ENCODE measurements around the gene PTPN3.

Gene PTPN3

GRCh38 chr9:109500421-109500974, 2.4 kb upstream of the PTPN3 start:
- no peak for DNase-seq

DNA sequence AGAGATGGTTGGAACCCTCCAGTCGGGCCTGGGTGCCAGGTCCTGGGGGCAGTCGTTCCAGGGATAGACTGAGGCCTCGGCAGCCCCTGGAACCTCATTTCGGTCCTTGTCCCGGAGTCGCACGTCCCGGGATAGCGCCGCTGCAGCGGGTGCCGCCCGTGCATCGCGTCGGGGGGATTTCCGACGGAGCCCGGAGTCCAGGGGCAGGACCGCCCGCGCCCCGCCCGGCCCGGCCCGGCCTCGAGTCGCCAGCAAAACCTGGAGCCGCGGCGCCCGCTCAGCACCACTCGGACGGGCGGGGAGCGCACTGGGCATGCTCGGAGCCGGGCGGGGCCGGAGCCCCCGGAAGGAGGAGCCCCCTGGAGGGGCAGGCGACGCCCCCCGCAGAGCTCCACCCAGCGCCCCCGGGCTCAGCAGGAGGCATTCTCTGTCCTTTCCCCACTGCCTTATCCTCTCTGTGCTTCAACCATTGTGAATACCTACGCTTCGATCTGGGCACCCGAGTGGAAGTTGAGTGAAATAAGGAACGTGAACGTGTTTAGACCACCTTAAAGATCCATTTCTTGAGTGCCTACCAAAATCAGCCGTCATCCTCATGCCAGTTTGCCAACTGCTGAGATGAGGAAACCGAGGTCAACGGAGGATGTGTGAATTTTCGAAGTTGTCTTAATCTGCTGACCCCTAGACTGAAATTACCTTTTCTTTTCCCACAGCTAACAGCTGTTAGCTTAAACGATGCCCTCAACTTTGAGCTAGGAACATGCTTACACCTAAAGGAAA, 1.7 kb upstream of the PTPN3 start:
- DNase-seq = no peak

- DNase-seq = no peak
Observed at GRCh38 chr9:109499093-109499630, 1.1 kb upstream of the PTPN3 start.

GRCh38 chr9:109497226-109498153, 617 bp downstream of the PTPN3 start:
- no peak for DNase-seq

DNA sequence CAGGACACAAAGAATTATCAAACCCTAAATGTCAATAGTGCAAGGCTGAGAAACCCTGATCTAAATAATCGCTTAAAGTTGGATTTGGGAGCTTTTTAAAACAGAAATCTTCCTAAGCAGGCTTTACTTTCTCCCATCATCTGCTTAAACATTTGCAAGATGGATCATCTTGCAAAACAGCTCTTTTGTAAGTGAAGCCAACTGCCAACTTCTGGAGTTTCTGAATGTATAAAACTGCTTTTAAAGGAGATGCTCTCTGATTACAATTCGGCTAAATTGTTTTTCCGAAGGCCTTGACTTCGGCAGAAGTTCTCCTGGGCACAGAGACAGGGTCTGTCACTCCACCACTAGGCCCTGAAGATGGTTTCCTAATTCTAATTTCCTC, 1.3 kb downstream of the PTPN3 start:
- no peak for DNase-seq

DNA sequence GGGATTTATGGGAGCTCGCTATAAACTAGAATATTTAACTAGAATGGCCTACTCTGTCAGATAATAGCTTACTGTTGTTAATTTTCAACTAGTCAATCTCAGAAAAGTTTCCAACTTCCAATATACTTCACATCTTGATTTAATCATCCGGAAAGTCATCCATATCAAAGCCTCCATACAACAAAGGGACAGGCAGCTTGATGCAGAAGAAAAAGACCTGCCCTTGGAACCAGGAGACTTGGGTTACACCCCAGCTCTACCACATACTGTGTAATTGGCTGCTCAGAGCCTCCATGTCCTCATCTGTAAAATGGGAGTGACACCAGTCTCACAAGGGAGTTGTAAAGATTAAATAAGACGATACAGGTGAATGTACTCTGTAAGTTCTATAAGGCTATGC, 1.9 kb downstream of the PTPN3 start:
- no peak for DNase-seq

DNA sequence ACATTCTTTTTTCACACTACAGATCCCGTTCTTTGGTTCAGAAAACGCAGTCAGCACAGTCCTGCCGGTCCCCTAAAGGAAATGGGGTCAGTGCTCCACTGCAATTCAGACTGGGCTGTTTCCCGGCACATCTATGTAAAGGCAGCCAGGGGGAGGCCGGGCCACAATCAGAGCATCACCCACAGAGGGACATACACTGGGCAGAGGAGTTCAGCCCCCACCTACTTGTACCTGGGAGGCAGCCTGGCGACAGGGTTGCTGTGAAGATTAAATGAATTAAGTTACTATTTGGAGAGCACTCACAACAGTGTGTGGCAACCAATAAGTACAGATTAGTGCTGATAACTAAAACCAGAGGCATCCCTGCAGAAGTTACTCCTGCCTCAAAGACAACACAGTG, 4.5 kb downstream of the PTPN3 start:
- no peak for DNase-seq

- DNase-seq = no peak
Observed at GRCh38 chr9:109491590-109491989, 6.5 kb downstream of the PTPN3 start.

DNA sequence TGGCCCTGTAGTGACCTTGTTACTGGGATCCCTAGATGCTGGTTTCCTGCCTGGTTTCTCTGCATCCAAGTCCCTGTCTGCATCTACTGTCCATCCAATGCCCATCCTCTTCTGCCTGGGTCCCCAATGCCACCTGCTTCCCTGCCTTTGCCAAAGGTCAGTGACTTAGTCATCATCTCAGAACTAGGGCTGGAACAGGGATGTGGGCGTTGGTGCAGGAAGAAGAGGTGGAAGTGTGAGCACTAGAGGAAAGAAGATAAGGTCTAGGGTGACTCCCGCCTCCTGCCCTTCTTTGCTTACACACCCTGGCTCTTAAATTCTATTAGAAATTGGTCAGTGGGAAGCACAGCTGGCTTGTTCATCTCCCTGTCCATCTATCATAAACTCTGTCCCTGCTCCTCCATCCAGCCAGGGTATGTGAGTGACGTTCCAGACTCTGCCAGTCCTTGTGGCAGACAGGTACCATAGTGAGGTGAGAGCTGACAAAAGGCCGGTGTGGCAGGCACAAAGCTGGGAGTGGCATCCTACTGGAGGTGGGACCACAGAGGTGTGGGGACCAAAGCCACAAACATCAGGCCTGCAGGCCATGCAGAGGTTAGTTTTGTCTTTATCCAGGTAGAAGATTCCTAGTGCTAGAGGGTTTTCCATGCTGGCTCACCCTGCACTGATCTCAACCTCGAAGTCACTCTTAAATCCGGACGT, 9.2 kb downstream of the PTPN3 start:
- no peak for DNase-seq

DNA sequence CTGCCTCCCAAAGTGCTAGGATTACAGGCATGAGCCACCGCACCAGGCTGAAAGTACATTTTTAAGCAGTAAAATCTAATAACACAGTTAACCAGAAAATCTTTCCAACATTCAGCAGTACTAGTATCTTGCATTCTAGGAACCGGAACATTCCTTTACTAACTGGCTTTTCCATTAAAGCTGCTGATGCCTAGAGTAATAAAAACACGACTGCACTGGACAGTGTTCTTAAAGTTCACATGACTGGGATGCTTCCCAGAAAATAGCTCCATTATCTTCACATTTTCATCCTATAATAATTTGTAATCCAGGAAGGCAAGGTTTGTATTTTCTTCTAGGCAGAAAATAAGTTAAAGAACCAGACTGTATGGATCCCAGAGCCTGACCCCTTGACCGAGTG, 9.8 kb downstream of the PTPN3 start:
- no peak for DNase-seq

DNA sequence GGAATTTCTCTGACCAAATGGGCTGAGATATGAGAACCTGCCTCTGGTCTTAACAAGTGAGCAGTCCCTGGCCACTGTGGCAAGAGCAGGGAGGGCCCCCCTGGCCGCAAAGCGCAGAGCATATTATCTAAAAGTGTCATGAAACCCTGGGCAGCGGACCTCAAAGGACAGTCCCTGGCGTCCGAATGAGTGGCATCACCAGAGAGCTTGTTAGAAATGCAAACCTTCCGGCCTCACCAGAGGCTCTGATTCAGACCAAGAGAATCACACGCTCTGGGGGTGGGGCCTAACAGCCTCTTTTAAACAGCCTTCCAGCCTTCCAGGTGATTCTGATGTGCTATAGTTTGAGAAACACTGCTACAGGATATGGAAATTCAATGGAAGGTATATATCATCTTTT, 10.9 kb downstream of the PTPN3 start:
- no peak for DNase-seq

GRCh38 chr9:109483744-109484429, 14.2 kb downstream of the PTPN3 start:
- DNase-seq = no peak

DNA sequence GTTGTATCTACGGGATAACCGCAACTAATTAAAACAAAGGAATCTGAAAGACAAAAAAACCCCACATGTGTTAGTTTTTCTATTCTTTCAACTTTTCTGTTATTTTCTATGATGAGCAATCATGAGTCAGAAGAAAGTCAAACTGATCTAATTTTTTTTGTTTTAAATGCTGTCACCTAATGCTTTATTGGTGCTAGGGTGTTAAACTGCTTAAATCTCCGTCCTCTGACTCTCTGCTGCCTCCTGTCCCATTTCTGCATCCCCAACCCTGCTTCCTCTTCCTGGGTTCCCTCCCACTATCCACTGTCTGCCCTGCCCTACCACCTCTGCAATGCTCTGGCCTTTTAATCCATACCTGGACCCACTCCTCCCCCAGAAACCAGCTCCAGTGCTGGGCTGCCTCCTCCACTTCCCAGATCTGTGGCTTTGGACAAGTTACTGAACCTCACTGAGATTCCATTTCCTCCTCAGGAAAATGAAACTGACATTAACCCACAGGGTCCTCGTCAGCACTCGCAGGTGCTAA, 15.7 kb downstream of the PTPN3 start:
- DNase-seq = no peak

GRCh38 chr9:109481856-109482255, 16.3 kb downstream of the PTPN3 start:
- no peak for DNase-seq

GRCh38 chr9:109479822-109480221, 18.3 kb downstream of the PTPN3 start:
- no peak for DNase-seq

- no peak for DNase-seq
Observed at GRCh38 chr9:109478665-109479380, 19.3 kb downstream of the PTPN3 start.

DNA sequence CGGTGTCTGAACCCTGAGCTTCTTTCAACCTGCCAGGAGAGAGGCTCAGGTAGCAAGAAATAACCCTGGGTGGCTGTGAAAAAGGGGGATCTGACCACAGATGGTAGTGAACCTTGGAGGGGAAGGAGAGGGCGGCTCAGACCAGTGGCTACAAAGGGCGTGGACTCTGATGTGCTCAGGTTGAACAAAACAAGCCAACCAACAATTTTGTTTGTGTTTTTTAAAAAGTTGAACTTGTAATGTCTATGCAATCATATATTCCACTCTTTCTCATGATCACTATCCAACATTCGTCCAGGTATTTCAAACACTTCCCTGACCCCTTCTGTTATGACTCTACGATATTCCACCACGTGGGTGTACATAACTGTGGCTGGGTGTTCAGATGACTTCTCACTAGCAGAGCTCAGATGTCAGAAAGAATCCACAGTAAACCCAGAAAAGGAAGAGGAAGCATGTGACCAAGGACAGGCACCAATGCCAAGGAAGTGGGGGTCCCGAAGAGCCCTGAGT, 20.0 kb downstream of the PTPN3 start:
- DNase-seq = no peak

DNA sequence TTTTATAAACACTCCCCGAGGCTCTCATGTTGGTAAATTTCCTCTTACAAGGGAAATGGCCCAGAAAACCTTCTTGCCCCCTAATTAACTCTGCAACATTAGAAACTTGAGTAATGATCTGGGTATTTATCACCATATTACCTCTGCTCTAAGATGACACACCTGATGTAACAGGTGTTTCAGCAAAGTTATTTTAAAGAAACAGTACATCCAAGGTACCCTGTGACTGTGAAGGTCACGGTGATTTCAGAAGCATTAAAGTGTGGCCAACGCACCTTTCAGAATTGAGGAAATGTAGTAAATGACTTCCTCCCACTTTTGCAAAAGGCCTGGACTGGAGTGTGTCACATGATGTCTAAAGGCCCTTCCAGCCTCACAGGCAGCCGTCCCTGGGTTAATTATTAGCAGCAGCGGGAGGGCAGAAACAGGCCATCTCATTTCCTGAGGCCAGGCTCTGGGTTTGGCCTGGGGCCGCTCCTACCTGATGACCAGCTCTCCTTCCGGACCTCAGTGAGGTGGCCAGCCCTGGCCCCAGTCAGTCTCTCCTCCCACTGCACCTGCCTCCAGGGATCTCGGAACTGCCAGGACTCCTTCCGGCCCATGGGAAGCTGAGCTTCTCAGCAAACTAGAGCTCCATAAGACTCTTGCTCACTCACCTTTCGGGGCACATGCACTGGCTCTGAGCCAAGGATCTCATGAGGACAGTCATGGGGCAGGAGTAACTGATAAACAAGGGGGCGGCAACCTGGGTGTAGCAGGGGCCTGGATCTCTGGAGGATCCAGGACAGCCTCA, 20.7 kb downstream of the PTPN3 start:
- DNase-seq = no peak

- DNase-seq = no peak
Observed at GRCh38 chr9:109476642-109477257, 21.4 kb downstream of the PTPN3 start.

DNA sequence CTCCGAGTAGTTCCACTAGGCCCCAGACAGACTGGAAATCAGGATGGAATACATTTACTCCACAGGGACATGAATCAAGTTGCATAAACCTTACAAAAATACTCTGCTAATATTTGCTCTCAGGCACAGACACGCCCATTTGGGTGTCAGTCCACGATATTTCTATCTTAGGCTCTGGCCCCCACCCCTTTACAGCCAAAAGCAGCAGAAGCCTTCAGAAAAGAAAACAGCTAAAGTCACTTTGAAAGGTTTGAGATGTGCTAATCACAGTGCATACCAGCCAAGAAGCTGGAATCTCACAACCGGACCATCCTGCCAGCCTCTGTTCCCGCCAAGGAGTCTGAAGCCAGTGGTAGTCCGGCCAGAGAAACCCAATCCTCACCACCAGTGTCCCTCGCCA, 22.6 kb downstream of the PTPN3 start:
- no peak for DNase-seq

All from activated CD4-positive, alpha-beta T cell treated with anti-CD3 and anti-CD28 coated beads for 4 hours (primary cell).